Thyroid gland (tissue), 4 donors: ENCODE data around the gene PIN1.

Experiments used
- POLR2A ChIP-seq, 2 donors: fragments of 450-650 bp; IDR thresholded peaks; one replicate each; pipeline ENCODE4 v1.6.1; 2017; ENCODE audit warnings: antibody characterized with exemption in 2 of 2, mild to moderate bottlenecking in 2 of 2, moderate library complexity in 1 of 2
- TF ChIP-seq, protein P1 (sequence below), 6 experiments: fragments of 200-600 bp in 3 of 6; fragments of 450-650 bp in 3 of 6; sonication (generic) in 3 of 6; IDR thresholded peaks; one replicate each; pipeline ENCODE4 v1.5.1; 2016 to 2019; ENCODE audit warnings: antibody characterized with exemption in 6 of 6, mild to moderate bottlenecking in 2 of 6, inconsistent platforms in 1 of 6, moderate library complexity in 1 of 6

DNA sequence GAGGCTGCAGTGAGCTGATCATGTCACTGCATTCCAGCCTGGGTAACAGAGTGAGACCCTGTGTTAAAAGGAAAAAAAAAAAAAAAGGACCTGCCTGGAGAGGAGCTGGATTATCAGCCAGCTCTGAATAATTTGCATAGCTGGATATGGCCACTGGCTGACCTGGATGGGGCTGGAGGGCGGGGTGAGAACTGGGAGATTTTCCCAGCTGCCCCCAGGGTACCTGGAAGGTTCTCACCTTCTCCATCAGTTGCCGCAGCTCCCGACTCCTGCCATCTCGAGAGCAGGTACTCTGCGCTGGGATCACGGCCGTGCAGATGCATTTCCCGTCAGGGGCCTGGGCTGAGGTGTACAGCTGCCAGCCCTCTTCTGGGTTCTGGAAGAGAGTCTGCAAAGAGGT is 25.3 kb downstream of the PIN1 start:
- TF ChIP-seq, protein P1, sequence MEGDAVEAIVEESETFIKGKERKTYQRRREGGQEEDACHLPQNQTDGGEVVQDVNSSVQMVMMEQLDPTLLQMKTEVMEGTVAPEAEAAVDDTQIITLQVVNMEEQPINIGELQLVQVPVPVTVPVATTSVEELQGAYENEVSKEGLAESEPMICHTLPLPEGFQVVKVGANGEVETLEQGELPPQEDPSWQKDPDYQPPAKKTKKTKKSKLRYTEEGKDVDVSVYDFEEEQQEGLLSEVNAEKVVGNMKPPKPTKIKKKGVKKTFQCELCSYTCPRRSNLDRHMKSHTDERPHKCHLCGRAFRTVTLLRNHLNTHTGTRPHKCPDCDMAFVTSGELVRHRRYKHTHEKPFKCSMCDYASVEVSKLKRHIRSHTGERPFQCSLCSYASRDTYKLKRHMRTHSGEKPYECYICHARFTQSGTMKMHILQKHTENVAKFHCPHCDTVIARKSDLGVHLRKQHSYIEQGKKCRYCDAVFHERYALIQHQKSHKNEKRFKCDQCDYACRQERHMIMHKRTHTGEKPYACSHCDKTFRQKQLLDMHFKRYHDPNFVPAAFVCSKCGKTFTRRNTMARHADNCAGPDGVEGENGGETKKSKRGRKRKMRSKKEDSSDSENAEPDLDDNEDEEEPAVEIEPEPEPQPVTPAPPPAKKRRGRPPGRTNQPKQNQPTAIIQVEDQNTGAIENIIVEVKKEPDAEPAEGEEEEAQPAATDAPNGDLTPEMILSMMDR (IDR thresholded peaks at IDR 0.05): no peak
- no peak for TF ChIP-seq POLR2A (IDR thresholded peaks at IDR 0.05)
